Progenitor cell of endocrine pancreas (in vitro differentiated cells): ENCODE measurements around the gene DOP1A. TPM values are rescaled to one million over a fixed set of nuclear protein-coding genes. Genes with fewer than 3 reads are reported as not detected.

ENCODE experiments used
- DNase-seq: peaks from one replicate; pipeline ENCODE4 v3.0.0; 2021; ENCODE audit warnings: low spot score; ENCODE audit not compliant: unreplicated experiment
- H3K27ac Mint-ChIP-seq: 2 replicates; pipeline ENCODE4 v1.8.0; 2021; ENCODE audit warnings: mild to moderate bottlenecking, moderate library complexity, mixed read lengths
- H3K27me3 Mint-ChIP-seq: 2 replicates; pipeline ENCODE4 v1.8.0; 2021; ENCODE audit warnings: mixed read lengths
- H3K36me3 Mint-ChIP-seq: 2 replicates; pipeline ENCODE4 v1.8.0; 2022; ENCODE audit warnings: mixed read lengths; ENCODE audit not compliant: insufficient read depth
- H3K4me1 Mint-ChIP-seq: 2 replicates; pipeline ENCODE4 v1.8.0; 2021; ENCODE audit warnings: low read depth, mixed read lengths
- H3K4me3 Mint-ChIP-seq: 2 replicates; pipeline ENCODE4 v1.8.0; 2021; ENCODE audit warnings: low read depth, mild to moderate bottlenecking, moderate library complexity, mixed read lengths
- H3K9me3 Mint-ChIP-seq: 2 replicates; pipeline ENCODE4 v1.8.0; 2021; ENCODE audit warnings: low read depth, mixed read lengths
- total RNA-seq: library from RNA; stranded (reverse); gene quantifications from 2 replicates; pipeline ENCODE4 v1.2.1, GENCODE V29; 2021
- TF ChIP-seq, protein P1 (sequence below): fragments of 200-600 bp; sonication (generic); IDR thresholded peaks from one replicate; pipeline ENCODE4 v1.5.0; 2021; ENCODE audit warnings: antibody characterized with exemption, mild to moderate bottlenecking; ENCODE audit not compliant: unreplicated experiment

DOP1A gene
- total RNA-seq, 1 donor from 2014 or later: 47.1 TPM

DNA sequence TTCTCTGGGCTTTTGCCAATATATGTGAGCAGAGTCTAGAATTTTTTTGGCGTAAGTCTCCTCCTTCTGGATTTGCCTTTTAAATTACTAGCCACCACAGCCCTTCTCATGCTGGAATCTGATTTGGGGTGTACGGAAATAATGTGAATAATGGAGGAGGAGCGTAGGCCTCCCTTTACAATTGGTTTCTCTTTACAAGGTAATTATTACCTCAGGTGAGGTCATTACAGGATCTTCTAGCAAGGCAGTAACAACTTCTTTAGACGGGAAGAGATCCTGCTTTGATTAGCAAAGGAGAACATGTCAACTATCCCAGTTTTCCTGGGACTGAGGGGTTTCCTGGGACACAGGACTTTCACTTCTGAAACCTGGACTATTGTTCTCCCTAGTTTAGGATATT, 134.6 kb downstream of the DOP1A start:
- peaks cover 13% of the 10 kb centered on the region for H3K9me3 Mint-ChIP-seq
- no peak for DNase-seq
- peaks cover 19% of the 10 kb centered on the region for H3K4me1 Mint-ChIP-seq
- peaks cover 8% of the 10 kb centered on the region for H3K36me3 Mint-ChIP-seq
- TF ChIP-seq, protein P1, sequence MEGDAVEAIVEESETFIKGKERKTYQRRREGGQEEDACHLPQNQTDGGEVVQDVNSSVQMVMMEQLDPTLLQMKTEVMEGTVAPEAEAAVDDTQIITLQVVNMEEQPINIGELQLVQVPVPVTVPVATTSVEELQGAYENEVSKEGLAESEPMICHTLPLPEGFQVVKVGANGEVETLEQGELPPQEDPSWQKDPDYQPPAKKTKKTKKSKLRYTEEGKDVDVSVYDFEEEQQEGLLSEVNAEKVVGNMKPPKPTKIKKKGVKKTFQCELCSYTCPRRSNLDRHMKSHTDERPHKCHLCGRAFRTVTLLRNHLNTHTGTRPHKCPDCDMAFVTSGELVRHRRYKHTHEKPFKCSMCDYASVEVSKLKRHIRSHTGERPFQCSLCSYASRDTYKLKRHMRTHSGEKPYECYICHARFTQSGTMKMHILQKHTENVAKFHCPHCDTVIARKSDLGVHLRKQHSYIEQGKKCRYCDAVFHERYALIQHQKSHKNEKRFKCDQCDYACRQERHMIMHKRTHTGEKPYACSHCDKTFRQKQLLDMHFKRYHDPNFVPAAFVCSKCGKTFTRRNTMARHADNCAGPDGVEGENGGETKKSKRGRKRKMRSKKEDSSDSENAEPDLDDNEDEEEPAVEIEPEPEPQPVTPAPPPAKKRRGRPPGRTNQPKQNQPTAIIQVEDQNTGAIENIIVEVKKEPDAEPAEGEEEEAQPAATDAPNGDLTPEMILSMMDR: no peak
- no peak overlapping the region for H3K4me3 Mint-ChIP-seq
- H3K27ac Mint-ChIP-seq: no peak overlapping the region
- no peaks in the 10 kb centered on the region for H3K27me3 Mint-ChIP-seq

DNA sequence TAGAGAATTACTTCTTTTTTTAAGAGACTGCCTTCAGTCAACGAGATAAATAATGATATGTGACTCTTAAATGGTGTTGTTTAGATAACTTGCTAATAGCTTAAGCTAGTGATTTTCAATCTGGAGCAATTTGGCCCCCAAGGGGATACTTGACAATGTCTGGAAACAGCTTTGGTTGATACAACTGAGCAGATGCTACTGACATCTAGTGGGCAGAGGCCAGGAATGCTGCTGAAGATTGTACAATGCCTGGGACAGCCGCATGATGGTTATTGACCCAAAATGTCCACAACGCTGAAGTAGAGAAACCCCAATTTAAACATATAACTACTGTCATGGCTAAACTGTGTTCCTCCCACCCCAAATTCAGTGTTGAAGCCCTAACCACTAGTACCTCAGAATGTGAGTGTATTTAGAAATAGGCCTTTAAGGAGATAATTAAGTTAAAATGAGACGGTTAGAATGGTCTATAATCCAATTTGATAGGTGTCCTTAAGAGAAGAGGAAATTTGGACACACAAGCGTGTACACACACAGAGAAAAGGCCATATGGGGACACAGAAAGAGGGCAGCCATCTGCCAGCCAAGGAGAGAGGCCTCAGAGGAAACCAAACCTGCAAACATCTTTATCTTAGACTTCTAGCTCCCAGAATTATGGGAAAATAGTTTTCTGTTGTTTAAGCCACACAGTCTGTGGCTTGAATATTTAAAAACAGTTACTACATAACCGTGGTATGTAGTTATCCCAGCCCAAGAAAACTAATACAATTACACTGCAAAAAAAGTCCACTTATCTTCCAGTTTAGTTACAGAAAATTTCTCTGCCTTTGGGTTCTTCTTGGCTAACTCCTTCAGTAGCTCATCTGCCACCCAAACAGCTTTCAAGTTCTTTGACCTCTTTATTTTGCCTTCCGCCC, 147.9 kb downstream of the DOP1A start:
- H3K36me3 Mint-ChIP-seq: no peaks in the 10 kb centered on the region
- no peaks in the 10 kb centered on the region for H3K27me3 Mint-ChIP-seq
- H3K9me3 Mint-ChIP-seq: no peaks in the 10 kb centered on the region
- no peak overlapping the region for H3K27ac Mint-ChIP-seq
- peak; percentile 23 for DNase-seq
- TF ChIP-seq, protein P1: peak; percentile 81
- H3K4me3 Mint-ChIP-seq: no peak overlapping the region
- no peaks in the 10 kb centered on the region for H3K4me1 Mint-ChIP-seq

DNA sequence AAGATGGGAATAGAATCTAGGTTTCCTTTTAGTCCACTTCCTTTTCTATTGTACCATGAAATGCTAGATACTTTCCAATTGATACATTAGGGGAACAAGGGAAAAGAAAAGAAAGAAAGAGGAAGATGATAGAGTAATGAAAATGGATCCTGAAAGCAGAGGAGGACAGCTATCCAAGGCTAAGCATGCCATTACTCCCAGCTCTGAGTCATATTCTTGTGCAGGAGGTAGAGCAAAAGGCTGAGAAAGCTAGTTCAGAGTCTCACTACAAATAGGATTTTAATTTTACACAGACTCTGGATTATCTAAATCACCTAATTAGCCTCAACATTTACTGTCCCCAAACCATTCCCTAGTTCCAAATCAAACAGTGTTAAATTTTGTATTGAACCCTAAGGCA, 149.3 kb downstream of the DOP1A start:
- Mint-ChIP-seq H3K27me3 (no peaks in the 10 kb centered on the region), H3K4me3 (no peak overlapping the region), H3K9me3 (no peaks in the 10 kb centered on the region), H3K36me3 (no peaks in the 10 kb centered on the region), H3K27ac (no peak overlapping the region), H3K4me1 (no peaks in the 10 kb centered on the region)
- TF ChIP-seq, protein P1: no peak
- DNase-seq: no peak

Other genes with a start within 250 kb of the DOP1A start
- gene UBE3D, start 1.8 kb upstream of the DOP1A start, total RNA-seq: 15.5 and 18.6 TPM in 2 replicates
- gene PGM3, start 125.6 kb downstream of the DOP1A start, total RNA-seq: 62.3 and 64.4 TPM in 2 replicates
- gene RWDD2A, start 125.7 kb downstream of the DOP1A start, total RNA-seq: 7.1 and 7.6 TPM in 2 replicates